ENCODE measurements around the gene TSPEAR. TPM values are rescaled to one million over a fixed set of nuclear protein-coding genes. Genes with fewer than 3 reads are reported as not detected.
"Not testable (repeated sequence)": the region's sequence is repeated elsewhere in the genome, so short reads cannot be mapped to it uniquely, and the experiment has no call there.

TSPEAR gene
- polyA plus RNA-seq, 1 donor, result 0.13 TPM

DNA sequence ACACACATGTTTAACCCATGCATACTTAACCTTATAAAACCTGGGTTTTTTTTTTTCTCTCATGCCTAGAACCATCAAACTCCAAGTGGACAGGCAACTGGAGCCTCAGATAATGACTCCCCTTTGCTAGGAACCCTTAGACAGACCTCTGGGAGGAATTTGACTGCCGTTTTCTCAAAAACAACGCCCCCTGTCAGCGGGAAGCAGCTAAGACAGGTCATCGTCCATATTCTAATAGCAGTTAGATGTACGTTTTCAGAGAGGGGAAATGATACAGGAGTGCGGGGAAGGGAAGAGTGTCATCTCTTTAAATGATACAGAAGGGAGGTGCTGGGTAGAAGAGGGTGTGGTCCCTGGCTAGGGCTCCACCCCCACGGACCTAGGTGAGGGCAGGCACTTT lies 221.4 kb downstream of the TSPEAR start:
- DNase-seq (ENCODE audit: low read depth), result no peak

DNA sequence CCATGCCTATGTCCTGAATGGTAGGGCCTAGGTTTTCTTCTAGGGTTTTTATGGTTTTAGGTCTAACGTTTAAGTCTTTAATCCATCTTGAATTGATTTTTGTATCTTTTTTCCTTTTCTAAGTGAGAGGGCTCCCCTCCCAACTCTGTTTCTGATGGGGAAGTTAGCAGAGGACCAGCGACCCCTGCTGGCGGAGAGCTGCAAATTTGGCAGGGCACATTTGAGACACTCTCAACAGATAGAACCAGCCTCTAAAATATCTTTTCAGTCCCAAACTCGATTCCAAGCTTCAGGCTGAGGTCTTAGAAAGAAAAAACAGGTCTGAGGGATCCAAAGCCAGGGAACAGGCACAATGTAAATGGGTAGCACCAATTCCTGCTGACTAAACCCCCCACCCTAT lies 223.5 kb downstream of the TSPEAR start:
- no peak for DNase-seq (ENCODE audit: low read depth)

DNA sequence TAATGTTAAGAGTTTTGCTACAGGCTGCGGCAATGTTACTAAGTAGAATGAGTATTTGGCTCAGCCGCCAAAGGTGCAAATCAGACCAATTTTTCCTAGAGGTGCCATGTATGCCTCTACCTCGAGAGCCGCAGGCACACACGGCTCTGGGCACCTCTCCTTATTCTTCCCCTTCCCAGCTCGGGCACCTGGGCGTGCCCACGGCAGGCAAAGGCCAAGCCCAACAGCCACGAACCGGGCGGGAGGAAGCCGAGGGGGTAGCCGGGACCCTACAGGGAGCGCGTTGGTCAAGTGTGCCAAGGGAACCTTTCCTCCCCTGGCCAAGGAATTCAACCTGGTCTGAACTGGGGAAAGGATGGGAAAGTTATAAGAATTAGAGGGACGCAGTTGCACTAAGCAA lies 225.1 kb downstream of the TSPEAR start:
- DNase-seq (ENCODE audit: low read depth), result no peak

DNA sequence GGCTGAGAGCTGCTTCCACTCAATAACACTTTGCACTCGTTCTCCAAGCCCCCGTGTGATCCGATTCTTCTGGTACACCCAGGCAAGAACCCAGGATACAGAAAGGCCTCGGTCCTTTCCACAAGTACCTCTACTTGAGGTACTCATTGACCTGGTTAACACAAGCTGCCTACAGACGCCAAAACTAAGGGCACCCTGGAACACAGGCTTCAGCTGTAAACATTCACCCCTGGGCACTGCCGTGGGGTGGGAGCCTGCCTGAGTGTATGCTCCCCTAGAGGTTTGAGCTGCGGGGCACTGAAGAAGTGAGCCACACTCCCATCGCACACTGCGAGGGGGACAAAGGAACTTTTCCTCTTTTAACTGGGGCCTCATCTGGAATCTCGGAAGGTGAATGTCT lies 225.6 kb downstream of the TSPEAR start:
- DNase-seq (ENCODE audit: low read depth), result no peak

DNA sequence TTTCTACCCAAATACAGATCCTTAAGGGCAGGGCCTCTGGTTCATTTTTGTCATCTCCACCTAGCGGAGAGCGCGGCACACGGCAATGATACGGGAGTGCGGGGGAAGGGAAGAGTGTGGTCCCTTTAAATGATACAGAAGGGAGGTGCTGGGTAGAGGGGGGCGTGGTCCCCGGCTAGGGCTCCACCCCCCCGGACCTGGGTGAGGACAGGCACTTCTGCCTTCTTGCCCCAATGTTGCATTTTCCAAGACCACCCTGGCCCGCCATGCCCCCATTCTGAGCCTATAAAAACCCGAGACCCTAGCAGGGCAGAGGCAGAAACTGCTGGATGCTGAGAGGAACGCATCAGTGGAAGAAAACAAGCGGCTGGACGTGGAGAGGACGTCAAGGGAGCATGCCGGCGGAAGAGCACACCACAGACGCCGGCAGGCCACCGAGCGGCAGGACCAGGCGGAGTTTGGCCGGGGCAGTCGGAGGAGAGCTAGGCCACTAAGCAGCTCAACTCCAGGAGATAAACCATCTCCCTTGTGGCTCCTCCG lies 226.0 kb downstream of the TSPEAR start:
- DNase-seq (ENCODE audit: low read depth), result no peak

DNA sequence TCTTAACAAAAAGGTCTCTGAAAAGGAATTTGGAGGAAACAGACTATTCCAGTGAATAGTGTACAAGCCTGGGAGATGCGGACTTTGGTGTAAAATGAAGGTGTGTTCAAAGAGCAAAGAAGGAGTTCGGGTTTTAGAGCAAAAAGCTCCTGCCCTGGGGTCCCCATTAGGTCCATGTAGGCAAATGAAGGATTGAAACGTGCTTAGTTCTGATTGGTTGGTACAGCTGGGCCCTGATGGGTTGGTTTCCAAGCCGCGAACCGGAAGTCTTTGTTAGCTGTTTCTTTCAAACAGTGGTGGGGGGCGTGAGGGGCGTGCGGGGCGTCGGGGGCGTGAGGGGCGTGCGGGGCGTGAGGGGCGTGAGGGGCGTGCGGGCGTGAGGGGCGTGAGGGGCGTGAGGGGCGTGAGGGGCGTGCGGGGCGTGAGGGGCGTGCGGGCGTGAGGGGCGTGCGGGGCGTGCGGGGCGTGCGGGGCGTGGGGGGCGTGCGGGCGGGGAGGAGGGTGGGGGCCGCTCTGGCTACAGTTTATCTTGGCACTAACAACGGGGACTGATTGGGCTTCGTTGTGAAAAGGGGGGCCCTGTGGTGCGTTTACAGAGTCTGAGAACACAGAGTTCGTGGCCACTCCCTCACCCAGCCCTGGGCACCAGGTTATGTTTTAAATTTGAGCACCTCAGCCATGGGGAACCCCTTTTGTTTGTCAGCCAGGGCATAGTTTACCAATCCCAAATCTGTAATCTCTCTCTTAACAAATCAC lies 226.7 kb downstream of the TSPEAR start:
- no peak for DNase-seq (ENCODE audit: low read depth)

DNA sequence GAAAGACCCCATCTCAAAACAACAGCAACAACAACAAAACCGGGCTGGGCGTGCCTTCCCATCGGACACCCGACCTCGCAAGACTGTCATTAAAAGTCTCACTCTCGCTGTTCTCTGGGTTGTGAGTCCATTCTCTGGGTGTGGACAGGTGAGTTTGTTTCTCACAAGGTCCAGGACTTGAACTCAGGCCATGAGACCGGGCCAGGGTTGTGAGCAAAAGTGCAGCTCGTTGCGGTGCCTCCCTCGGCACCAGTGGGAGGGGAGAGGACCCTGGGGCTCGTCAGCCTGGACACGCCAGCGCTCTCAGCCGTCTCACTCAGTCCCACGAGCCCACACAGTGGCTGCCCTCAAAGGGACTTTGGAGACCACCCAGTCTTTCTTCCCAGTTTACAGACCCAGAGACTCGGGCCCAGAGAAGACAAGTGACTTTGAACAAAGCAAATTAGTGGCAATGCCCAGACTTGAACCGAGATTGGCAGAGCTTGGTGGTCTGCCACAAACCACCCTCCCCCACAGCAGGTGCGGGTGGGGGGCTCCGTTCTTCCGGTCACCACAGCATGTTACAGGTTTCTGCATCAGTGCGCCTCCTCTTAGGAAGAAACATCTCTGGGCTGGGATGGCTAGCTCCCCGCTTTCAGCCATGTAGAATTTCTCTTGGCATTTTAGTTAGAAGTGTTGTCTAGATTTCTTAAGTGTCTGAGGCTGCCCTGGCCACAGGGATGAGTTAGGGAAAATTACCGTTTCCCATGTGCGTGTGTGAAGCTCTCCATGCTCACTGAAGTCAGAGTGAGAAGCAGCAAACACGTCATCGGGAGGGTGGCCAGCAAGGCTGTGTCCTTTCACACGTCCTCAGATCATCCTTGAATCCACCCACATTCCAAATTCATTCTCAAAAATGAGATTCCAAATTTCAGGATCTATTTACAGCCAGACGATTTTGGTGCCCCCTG lies 227.8 kb downstream of the TSPEAR start:
- no peak for DNase-seq (ENCODE audit: low read depth)

DNA sequence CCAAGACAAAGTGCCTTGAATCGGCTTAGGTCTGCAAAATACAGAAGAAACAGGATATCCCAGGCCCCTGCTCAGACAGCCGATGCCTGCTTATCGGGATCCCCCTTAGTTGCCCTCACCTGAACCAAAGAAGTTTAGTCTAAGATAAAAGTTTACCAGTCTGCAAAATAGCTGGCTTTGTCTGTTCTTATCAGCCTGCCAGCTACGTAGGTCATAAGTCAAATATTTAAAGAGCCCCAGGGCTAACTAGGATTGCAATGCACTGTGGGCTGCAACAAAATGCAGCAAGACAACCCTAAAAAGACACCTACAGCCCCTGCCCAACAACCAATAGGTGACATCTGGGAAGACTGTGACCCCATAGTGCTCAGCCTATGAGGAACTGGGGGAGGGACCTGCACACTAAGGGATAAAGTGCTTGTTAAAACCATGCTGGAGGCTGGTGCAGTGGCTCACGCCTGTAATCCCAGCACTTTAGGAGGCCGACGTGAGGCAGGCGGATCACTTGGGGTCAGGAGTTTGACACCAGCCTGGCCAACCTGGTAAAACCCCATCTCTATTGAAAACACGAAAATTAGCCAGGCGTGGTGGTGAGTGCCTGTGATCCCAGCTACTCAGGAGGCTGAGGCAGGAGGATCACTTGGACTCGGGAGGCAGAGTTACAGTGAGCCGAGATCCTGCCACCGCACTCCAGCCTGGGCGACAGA lies 228.6 kb downstream of the TSPEAR start:
- no peak for DNase-seq (ENCODE audit: low read depth)

DNA sequence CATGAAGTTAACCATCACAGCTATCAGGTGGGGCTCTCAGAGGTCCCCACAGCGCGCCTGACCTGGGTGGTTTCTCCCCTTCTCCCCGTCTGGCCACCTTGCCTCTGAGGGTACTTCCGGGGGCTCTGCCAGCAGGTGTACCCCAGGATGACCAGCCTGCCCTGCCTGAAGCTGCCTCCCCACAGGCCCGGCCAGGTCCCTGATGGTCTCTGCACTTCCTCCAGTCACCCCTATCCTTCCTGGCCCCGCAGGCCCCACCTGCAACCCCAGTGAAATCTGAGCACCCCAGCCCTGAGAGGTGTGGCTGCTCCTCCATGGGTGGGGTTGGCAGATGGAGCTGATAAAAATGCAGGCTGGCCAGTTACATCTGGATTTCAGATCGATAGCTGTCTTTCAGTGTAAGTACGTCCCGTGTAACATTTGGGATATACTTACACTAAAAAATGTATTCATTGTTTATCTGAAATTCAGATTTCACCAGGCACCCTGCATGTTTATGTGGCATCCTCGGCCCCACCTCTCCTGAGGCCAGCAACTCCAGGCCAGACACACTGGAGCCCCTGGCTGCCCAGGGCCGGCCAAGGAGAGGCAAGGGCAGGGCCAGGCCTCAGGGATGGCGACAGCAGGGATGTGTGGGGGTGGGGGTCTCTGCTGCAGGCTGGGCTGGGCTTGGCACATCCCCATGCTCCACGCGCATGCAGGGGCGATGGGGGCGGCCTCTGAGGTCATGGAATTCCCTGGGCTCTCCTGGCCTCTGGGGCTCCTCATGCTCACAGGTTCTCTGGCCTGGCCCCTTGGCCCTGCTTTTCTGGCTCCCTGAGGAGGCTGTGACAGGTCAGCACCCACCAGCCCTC lies 230.9 kb downstream of the TSPEAR start:
- DNase-seq (ENCODE audit: low read depth), result no peak

DNA sequence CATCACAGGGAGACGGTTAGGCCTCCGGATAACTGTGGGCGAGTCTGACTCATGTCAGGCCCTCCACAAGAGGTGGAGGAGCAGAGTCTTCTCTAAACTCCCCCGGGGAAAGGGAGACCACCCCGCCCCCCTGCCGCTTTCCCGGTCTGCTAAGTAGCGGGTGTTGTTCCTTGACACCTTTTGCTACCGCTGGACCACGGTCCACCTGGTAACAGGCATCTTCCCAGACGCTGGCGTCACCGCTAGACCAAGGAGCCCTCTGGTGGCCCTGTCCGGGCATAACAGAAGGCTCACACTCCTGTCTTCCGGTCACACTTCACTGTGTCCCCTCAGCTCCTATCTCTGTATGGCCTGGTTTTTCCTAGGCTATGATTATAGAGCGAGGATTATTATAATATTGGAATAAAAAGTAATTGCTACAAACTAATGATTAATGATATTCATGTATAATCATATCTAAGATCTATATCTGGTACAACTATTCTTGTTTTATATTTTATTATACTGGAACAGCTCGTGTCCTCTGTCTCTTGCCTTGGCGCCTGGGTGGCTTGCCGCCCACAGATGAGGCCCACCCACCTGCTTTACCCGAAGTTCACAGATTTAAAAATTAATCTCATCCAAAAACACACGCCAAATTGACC lies 231.7 kb downstream of the TSPEAR start:
- DNase-seq (ENCODE audit: low read depth), result not testable (repeated sequence)

DNA sequence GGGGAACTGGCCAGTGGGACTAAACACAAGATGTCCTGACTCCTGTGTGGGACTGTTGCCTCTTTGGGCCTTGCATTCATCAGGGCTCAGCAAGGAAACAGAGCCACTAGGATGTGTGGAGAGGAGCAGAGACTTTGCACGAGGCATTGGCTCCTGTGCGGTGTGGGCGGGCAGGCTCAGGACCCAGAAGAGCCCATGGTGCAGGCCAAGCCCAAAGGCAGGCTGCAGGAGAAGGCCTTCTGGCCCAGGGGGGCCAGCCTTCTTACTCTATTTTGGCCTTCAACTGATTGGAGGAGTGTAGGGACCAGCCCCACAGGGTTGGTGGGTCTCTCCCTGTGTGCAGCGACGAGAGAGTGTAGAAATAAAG lies 232.6 kb downstream of the TSPEAR start:
- DNase-seq (ENCODE audit: low read depth), result no peak

DNA sequence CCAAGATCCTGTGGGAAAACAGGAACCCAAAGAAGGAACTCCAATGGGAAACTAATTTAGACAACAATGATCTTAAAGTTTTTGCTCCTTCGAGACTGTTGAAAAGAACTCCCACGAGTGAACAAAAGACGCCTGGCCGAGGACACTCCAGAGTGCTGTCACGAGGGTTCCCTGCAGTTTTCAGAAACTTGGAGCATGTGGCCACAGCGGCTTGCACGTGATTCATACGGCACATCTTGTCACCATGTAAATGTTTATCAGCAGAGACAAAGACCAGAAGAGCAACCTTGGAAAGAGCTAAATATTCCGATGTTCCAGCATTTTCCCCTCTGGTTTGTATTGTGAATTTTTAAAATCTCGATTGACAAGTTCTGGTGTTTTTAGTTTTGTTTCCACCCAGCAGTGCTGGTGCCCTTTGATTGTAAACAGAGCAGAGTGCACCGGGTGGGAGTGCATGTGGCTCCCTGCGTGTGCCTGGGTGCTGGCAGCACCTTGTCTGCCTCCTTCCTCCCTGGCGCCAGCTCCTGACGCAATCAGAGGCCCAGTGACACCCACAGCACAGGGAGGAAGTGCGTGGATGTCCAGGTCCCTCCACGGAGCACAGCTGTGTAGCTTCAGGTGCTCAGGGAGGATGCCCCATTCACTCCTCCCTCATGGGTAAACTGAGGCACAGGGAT lies 233.1 kb downstream of the TSPEAR start:
- DNase-seq (ENCODE audit: low read depth), result no peak

DNA sequence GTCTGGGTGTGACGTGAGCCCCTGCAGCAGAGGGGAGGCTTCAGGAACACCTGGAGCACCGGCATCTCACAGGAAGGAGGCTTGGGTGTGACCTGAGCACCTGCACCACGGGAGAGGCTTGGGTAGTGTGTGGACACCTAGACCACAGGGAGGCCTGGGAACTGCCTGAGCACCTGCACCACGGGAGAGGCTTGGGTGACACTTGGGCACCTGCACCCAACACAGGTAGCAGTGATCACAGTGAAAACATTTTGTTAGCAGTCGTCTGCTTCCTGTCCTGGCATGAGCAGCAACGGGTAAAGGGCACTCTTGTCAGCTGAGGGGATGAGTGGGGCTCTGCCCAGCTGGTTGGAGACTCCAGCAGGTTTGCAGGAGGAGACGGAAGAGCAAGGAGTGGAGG lies 233.7 kb downstream of the TSPEAR start:
- DNase-seq (ENCODE audit: low read depth), result no peak

DNA sequence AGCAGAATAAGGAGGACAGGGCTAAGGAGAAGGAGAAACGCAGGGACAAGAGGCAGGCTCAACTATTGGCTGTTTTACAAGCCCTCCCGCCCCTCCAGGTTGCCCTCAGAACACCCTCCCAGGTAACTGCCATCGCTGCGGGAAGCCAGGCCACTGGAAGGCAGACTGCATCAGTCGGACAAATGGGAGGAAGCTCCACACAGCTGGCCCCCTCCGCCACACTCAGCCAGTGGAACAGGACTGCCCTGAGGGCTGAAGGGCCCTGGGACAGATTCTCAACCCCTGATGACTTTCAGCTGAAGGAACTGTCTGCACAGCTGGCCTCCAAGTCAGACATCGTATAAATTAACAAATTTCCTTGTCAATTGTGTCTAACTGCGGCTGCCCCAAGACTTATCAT lies 234.2 kb downstream of the TSPEAR start:
- DNase-seq (ENCODE audit: low read depth), result no peak

DNA sequence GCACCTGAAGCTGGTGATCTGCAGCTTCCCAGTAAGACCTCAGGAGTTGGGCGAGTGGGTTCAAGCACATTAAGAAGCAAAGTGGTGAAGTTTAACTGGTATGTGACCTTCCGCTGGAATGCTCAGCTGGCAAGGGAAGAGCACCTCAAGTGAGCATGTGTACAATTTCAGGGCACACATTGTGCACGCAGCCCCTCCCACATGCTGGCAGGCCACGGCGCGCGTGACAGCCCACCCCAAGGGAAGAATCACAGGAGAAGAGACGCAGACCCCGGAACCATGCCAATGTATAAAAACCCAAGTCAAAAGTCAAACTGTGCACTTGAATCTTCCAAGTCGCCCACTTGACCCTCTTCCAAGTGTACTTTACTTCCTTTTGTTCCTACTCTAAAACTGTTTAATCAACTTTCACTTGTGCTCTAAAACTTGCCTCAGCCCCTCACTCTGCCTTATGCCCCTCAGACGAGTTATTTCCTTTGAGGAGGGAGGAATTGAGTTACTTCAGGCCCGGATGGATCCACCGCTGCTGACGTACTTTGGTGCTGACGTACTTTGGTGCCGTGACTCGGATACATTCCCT lies 236.0 kb downstream of the TSPEAR start:
- no peak for DNase-seq (ENCODE audit: low read depth)

DNA sequence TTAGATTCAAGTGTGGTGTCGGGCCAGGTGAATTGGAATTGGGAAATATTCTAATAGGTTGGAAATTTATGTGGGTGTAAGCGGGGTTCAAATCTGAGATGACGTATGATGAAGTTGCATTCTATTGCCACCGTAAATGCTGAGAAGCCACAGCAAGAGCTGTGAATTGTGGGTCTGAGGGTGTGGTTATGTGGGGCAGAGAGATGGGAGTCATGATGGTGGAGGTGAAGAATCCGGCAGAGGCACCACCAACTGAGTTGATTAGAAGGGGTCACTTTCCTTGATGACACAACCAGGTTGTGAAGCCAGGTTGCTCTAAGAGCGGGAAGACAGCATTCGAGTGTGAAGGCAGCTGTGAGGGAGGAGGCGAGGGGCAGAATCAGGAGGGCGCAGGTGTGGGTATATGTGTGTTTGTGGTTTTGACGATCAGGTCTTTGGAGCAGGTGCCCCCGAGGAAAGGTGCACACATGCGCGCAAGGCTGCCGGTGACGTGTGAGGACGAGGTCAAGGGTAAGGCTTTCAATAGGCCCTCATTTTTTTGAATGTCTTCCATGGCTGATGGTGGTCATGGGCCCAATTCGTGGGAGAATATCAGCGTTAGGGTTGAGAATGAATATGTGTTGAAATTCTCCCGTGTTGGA lies 237.3 kb downstream of the TSPEAR start:
- DNase-seq (ENCODE audit: low read depth), result no peak

DNA sequence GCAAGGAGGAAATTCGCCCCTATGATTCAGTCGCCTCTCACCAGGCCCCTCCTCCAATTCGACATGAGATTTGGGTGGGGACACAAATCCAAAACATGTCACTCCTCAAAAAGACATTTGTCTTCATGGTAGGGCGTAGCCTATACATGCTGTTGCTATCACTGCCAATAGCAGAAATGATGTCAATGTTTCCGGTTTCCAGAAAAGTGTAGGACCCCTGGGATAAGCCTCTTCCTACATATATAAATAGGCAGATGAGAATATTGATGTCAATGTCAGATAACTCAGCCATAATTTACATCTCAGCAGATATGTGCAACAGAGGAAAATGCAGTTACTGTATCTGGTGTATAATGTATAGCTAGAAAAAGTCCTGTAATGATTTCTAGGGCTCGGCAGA lies 239.4 kb downstream of the TSPEAR start:
- no peak for DNase-seq (ENCODE audit: low read depth)

DNA sequence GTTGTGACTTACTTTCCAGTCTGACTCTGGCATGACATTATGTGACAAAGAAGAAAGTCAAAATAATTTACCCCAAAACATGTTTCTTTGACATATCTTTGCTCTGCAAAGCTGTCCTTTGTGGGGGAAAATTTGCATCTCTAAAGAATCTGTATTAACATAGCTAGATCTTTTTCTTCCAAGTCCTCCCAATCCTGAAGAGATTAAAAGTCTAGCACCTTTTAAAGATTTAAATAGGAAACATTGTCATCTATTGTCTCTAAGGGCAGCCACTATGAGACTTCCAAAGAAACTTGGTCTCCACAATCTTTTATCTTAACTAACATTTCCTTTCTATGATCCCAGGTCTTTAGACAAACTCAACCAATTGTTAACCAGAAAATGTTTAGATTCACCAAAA lies 240.0 kb downstream of the TSPEAR start:
- no peak for DNase-seq (ENCODE audit: low read depth)

DNA sequence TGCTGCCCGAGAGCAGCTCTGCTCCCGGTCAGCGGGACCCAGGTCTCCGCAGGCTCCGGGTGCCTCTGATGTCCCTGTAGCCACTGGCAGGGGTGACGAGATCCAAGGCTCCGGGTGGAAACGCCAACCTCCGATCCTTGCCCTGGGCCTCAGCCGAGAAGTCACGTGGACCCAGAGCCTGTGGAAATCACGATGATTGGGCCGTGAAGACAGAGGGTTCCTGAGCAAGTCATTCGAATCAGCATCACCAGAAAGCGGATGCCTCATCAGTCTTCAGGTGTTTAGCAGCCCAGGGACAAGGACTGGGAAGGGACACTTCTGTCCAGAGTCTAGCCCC lies 243.5 kb downstream of the TSPEAR start:
- no peak for DNase-seq (ENCODE audit: low read depth)
